Mammary epithelial cell (primary cell): ENCODE measurements around the gene PEMT.

Experiments
- CTCF ChIP-seq, 2 donors: IDR thresholded peaks in 1 of 2; conservative IDR thresholded peaks in 1 of 2; 2 replicates each; pipeline ENCODE4 v1.5.1; 2011 to 2012; ENCODE audit warnings: inconsistent platforms in 2 of 2, low read length in 2 of 2, mild to moderate bottlenecking in 2 of 2, control low read depth in 1 of 2, low read depth in 1 of 2; ENCODE audit not compliant: insufficient read depth in 1 of 2; ENCODE audit errors: extremely low read depth in 1 of 2
- EZH2 ChIP-seq: IDR thresholded peaks from 2 replicates; pipeline ENCODE4 v1.6.1; 2012; ENCODE audit warnings: low read length, inconsistent platforms, borderline replicate concordance

- no peak for TF ChIP-seq EZH2
- no peak for TF ChIP-seq CTCF (conservative IDR thresholded peaks at IDR 0.05 in 1 of 2, IDR thresholded peaks at IDR 0.05 in 1 of 2; ENCODE audit: extremely low read depth in 1 of 2, insufficient read depth in 1 of 2, low read depth in 1 of 2, low read length in 2 of 2)
Measured at GRCh38 chr17:17626840-17627239, 35.3 kb upstream of the PEMT start.
